Suprapubic skin (tissue), 4 donors: ENCODE results near the gene MYOM1.

ENCODE experiments used
- EP300 ChIP-seq: sonication (generic); formaldehyde crosslinking; IDR thresholded peaks from one replicate; pipeline ENCODE4 v1.6.1; 2017; ENCODE audit warnings: antibody characterized with exemption
- POLR2A ChIP-seq, 2 donors: fragments of 450-650 bp; IDR thresholded peaks; one replicate each; pipeline ENCODE4 v1.6.1; 2017; ENCODE audit warnings: antibody characterized with exemption in 2 of 2, mild to moderate bottlenecking in 2 of 2, moderate library complexity in 2 of 2
- POLR2AphosphoS5 ChIP-seq, 3 donors: sonication (generic); formaldehyde crosslinking; IDR thresholded peaks; one replicate each; pipeline ENCODE4 v1.6.1; 2017; ENCODE audit warnings: antibody characterized with exemption in 3 of 3
- TF ChIP-seq, protein P1 (sequence below), 2 donors: fragments of 200-600 bp in 1 of 2; fragments of 450-650 bp in 1 of 2; sonication (generic) in 1 of 2; IDR thresholded peaks; one replicate each; pipeline ENCODE4 v1.5.1; 2016 to 2019; ENCODE audit warnings: antibody characterized with exemption in 2 of 2, mild to moderate bottlenecking in 1 of 2, moderate library complexity in 1 of 2

DNA sequence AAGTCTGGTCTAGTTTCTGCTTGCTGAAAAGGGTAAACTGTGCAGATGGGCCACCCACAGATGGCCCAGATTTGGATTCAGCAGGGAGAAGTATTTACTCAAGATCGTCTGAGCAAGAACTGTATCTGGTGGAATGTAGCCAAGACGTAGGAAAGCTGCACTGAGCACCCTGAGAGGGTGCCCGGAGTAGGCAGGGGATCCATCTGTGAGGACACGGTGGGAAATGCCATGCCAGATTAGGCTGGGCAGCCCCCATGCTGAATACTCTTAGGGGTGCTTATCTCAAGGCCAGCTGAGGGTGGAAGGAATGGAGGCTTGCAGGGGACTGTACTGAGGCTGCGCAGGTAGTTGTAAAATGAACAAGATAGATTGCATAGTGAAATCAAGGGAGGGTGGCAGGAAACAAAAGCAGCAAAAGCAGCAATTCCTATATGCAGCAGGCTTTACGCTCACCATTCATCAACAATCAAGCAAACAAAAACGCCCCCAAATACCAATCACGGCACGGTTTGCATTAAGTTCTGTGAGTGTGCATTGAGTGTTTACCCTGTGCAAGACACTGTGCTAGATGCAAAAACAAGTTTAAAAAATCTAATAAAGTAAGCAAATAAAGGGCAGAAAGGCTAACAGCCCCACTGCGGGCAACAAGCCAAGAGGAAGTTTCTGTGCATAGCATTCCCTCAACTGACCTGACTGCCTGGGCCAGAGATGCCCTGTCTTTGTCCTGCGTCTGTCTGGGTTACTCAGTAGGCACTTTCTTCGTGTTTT is 174.7 kb downstream of the MYOM1 start:
- TF ChIP-seq, protein P1, sequence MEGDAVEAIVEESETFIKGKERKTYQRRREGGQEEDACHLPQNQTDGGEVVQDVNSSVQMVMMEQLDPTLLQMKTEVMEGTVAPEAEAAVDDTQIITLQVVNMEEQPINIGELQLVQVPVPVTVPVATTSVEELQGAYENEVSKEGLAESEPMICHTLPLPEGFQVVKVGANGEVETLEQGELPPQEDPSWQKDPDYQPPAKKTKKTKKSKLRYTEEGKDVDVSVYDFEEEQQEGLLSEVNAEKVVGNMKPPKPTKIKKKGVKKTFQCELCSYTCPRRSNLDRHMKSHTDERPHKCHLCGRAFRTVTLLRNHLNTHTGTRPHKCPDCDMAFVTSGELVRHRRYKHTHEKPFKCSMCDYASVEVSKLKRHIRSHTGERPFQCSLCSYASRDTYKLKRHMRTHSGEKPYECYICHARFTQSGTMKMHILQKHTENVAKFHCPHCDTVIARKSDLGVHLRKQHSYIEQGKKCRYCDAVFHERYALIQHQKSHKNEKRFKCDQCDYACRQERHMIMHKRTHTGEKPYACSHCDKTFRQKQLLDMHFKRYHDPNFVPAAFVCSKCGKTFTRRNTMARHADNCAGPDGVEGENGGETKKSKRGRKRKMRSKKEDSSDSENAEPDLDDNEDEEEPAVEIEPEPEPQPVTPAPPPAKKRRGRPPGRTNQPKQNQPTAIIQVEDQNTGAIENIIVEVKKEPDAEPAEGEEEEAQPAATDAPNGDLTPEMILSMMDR (IDR thresholded peaks at IDR 0.05) = no peak
- no peak for TF ChIP-seq POLR2A (IDR thresholded peaks at IDR 0.05)
- no peak for TF ChIP-seq EP300
- TF ChIP-seq POLR2AphosphoS5 (IDR thresholded peaks at IDR 0.05) = no peak
